Uterus (tissue), 2 donors: ENCODE data around the gene UNKL.

Experiments
- CTCF ChIP-seq, 4 experiments: fragments of 200-600 bp in 2 of 4; fragments of 450-650 bp in 2 of 4; sonication (generic) in 2 of 4; IDR thresholded peaks; one replicate each; pipeline ENCODE4 v1.5.1; 2016 to 2019; ENCODE audit warnings: antibody characterized with exemption in 4 of 4, mild to moderate bottlenecking in 2 of 4, moderate library complexity in 1 of 4
- POLR2A ChIP-seq, 2 donors: fragments of 450-650 bp; IDR thresholded peaks; one replicate each; pipeline ENCODE4 v1.6.1; 2016; ENCODE audit warnings: antibody characterized with exemption in 2 of 2, mild to moderate bottlenecking in 1 of 2, moderate library complexity in 1 of 2

GRCh38 chr16:1348926-1349325 is 65.6 kb downstream of the UNKL start:
- TF ChIP-seq CTCF (IDR thresholded peaks at IDR 0.05), result no peak
- TF ChIP-seq POLR2A (IDR thresholded peaks at IDR 0.05), result no peak
